Measurements from ENCODE around the gene TPP2.
A peak's percentile ranks its signal among the peaks of the same experiment; 100 is the strongest.

GRCh38 chr13:102591988-102592781, 4.6 kb upstream of the TPP2 start:
- TF ChIP-seq CTCF (IDR thresholded peaks at IDR 0.05), result peak; percentile 21 to 51 (median 49)
- TF ChIP-seq POLR2AphosphoS5 (IDR thresholded peaks at IDR 0.05), result peak in 1 of 3 donors; percentile 52

Measured in breast epithelium (tissue), 3 donors.